Measurements from ENCODE around the gene IL1RAPL1. TPM values are rescaled to one million over a fixed set of nuclear protein-coding genes. Genes with fewer than 3 reads are reported as not detected.

Gene IL1RAPL1
- total RNA-seq, 2 donors from 2014 or later, result 0.66 to 1.1 TPM

DNA sequence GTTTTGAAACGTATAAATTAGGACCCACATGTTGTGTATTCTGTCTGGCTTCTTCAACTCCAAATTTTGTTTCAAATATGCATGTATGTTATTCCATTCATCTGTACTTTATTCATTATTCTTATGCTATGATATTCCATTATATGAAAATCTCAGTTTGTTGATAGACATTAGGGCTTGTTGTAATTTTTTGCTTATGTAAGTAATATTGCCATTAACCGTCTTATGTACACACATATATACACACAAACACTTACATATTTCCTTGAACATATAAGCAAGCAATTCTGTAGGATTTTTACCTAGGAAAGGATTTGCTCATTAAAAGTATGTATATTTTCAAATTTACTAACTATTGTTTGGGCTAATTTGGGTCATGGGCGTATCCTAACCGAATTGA, 820.1 kb downstream of the IL1RAPL1 start:
- no peak overlapping the region for H3K27ac Mint-ChIP-seq
- Histone ChIP-seq H3K36me3 (ENCODE audit: control insufficient read depth, insufficient read depth, low read length) (no peaks in the 10 kb centered on the region), H3K4me3 (ENCODE audit: low read length) (no peak overlapping the region), H3K9me3 (ENCODE audit: control insufficient read depth, low read length) (no peaks in the 10 kb centered on the region), H3K4me1 (ENCODE audit: control insufficient read depth, insufficient read depth, low read length) (no peaks in the 10 kb centered on the region), H3K27me3 (ENCODE audit: control insufficient read depth, insufficient read depth, low read length, poor library complexity, severe bottlenecking) (no peaks in the 10 kb centered on the region), H3K27ac (ENCODE audit: low read depth, low read length) (no peak overlapping the region), H3K9ac (ENCODE audit: extremely low read depth, low read length, poor library complexity, severe bottlenecking) (no peak overlapping the region)
- DNase-seq, result no peak
- H3K36me3 Mint-ChIP-seq (ENCODE audit: low read depth), result no peaks in the 10 kb centered on the region
- peaks cover 6% of the 10 kb centered on the region for H3K9me3 Mint-ChIP-seq
- H3K27me3 Mint-ChIP-seq (ENCODE audit: insufficient read depth), result no peaks in the 10 kb centered on the region
- H3K4me3 Mint-ChIP-seq, result no peak overlapping the region
- 100% methylated on average over 1 of the region's 4 CpGs; no CpG with 5 or more reads in 1 of the 2 experiments for WGBS, 2 experiments (ENCODE audit: insufficient coverage in 1 of 2, insufficient read length in 1 of 2)
- no peaks in the 10 kb centered on the region for H3K4me1 Mint-ChIP-seq
- TF ChIP-seq, protein P1, sequence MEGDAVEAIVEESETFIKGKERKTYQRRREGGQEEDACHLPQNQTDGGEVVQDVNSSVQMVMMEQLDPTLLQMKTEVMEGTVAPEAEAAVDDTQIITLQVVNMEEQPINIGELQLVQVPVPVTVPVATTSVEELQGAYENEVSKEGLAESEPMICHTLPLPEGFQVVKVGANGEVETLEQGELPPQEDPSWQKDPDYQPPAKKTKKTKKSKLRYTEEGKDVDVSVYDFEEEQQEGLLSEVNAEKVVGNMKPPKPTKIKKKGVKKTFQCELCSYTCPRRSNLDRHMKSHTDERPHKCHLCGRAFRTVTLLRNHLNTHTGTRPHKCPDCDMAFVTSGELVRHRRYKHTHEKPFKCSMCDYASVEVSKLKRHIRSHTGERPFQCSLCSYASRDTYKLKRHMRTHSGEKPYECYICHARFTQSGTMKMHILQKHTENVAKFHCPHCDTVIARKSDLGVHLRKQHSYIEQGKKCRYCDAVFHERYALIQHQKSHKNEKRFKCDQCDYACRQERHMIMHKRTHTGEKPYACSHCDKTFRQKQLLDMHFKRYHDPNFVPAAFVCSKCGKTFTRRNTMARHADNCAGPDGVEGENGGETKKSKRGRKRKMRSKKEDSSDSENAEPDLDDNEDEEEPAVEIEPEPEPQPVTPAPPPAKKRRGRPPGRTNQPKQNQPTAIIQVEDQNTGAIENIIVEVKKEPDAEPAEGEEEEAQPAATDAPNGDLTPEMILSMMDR (conservative IDR thresholded peaks at IDR 0.05), result no peak

DNA sequence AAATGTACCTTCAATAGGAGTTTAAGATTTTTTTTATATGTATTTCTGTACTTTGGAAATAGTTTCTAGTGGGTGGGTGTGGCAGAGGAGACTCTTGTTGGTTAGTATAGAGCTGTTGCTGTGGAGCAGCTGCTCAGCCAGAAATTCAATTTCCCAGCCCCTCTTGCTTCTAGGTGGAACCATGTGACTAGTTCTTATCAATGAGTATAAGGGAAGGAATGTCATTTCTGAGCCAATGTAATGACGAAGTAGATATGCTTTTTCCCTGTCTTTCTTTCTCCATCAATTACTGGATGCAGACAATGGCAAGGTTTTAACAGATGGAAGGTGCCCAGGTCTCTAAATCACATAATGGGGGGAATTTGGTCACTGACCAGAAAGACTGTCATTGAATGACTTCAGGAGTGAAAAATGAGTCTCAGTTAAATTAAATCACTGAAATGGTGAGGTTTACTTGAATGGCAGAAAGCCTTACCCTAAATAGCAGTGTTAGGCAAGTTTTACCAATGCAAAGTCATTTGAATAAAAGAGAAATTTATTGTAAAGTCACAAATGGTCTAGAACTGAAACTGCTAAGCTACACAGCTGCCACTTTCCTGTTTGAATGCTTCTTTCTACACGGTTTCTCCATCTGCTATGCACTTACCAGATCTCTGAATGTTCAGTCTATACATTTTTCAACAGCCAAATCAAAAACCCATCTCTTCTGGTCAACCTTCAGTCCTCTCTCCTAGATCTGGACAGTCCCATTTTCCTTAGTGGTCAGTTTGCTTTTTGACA, 832.7 kb downstream of the IL1RAPL1 start:
- Mint-ChIP-seq H3K27ac (no peak overlapping the region), H3K27me3 (ENCODE audit: insufficient read depth) (peaks cover 25% of the 10 kb centered on the region), H3K4me1 (peaks cover 33% of the 10 kb centered on the region), H3K9me3 (no peaks in the 10 kb centered on the region), H3K4me3 (no peak overlapping the region), H3K36me3 (ENCODE audit: low read depth) (no peaks in the 10 kb centered on the region)
- no peaks in the 10 kb centered on the region for H3K9me3 ChIP-seq (ENCODE audit: control insufficient read depth, low read length)
- H3K4me3 ChIP-seq (ENCODE audit: low read length), result no peak overlapping the region
- TF ChIP-seq, protein P1 (conservative IDR thresholded peaks at IDR 0.05), result no peak
- no peak for DNase-seq
- no peaks in the 10 kb centered on the region for H3K36me3 ChIP-seq (ENCODE audit: control insufficient read depth, insufficient read depth, low read length)
- WGBS, 2 experiments (ENCODE audit: insufficient coverage in 1 of 2, insufficient read length in 1 of 2), result 67 to 86% methylated on average over 1 to 2 of the region's 2 CpGs
- no peaks in the 10 kb centered on the region for H3K4me1 ChIP-seq (ENCODE audit: control insufficient read depth, insufficient read depth, low read length)
- no peak overlapping the region for H3K27ac ChIP-seq (ENCODE audit: low read depth, low read length)
- no peak overlapping the region for H3K9ac ChIP-seq (ENCODE audit: extremely low read depth, low read length, poor library complexity, severe bottlenecking)
- no peaks in the 10 kb centered on the region for H3K27me3 ChIP-seq (ENCODE audit: control insufficient read depth, insufficient read depth, low read length, poor library complexity, severe bottlenecking)

DNA sequence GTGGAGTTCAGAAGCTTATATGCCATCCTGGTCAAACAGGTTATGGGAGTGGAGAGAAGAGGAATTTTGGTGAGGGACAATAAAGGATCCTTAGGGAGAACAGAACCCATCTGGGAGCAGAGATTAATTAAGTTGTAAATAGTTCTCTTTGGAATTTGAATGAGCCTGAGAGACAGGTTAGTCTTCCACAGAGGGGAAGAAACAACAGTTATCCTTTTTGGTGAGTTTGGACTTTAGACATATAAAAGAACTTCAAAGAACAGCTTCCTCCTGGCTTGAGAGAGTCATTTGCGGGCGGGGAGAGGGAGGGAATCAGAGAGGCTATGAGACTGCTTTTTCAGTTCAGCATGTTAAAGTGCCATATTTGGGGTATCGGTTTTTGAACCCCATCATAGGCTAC, 834.8 kb downstream of the IL1RAPL1 start:
- Mint-ChIP-seq H3K27me3 (ENCODE audit: insufficient read depth) (peaks cover 29% of the 10 kb centered on the region), H3K4me1 (peaks cover 36% of the 10 kb centered on the region), H3K9me3 (peaks cover 5% of the 10 kb centered on the region), H3K36me3 (ENCODE audit: low read depth) (no peaks in the 10 kb centered on the region), H3K4me3 (no peak overlapping the region), H3K27ac (no peak overlapping the region)
- Histone ChIP-seq H3K4me3 (ENCODE audit: low read length) (no peak overlapping the region), H3K9ac (ENCODE audit: extremely low read depth, low read length, poor library complexity, severe bottlenecking) (no peak overlapping the region), H3K36me3 (ENCODE audit: control insufficient read depth, insufficient read depth, low read length) (no peaks in the 10 kb centered on the region), H3K27me3 (ENCODE audit: control insufficient read depth, insufficient read depth, low read length, poor library complexity, severe bottlenecking) (no peaks in the 10 kb centered on the region), H3K27ac (ENCODE audit: low read depth, low read length) (no peak overlapping the region), H3K4me1 (ENCODE audit: control insufficient read depth, insufficient read depth, low read length) (no peaks in the 10 kb centered on the region), H3K9me3 (ENCODE audit: control insufficient read depth, low read length) (peaks cover 7% of the 10 kb centered on the region)
- 54% methylated on average over 3 of the region's 3 CpGs; no CpG with 5 or more reads in 1 of the 2 experiments for WGBS, 2 experiments (ENCODE audit: insufficient coverage in 1 of 2, insufficient read length in 1 of 2)
- no peak for DNase-seq
- TF ChIP-seq, protein P1 (conservative IDR thresholded peaks at IDR 0.05), result no peak
